GM21717 (cell line): Measurements from ENCODE around the gene ZDHHC21.

Experiments used
- ATAC-seq: cut with Tn5 transposase; IDR thresholded peaks from one replicate; pipeline ENCODE4 v1.9.1; 2021; ENCODE audit warnings: mild to moderate bottlenecking, moderate library complexity; ENCODE audit not compliant: unreplicated experiment

Gene ZDHHC21

GRCh38 chr9:14618836-14619420 is 74.3 kb downstream of the ZDHHC21 start:
- ATAC-seq, result no peak

- ATAC-seq, result peak; percentile 77
Measured at GRCh38 chr9:14616188-14616982, 76.8 kb downstream of the ZDHHC21 start.

- no peak for ATAC-seq
Measured at GRCh38 chr9:14608540-14608939, 84.7 kb downstream of the ZDHHC21 start.

- ATAC-seq, result no peak
Measured at GRCh38 chr9:14597171-14597799, 95.9 kb downstream of the ZDHHC21 start.

GRCh38 chr9:14593406-14593805 is 99.8 kb downstream of the ZDHHC21 start:
- ATAC-seq, result no peak

GRCh38 chr9:14591411-14591810 is 101.8 kb downstream of the ZDHHC21 start:
- ATAC-seq, result no peak

GRCh38 chr9:14585730-14586473 is 107.3 kb downstream of the ZDHHC21 start:
- ATAC-seq, result peak; percentile 100

- ATAC-seq, result no peak
Measured at GRCh38 chr9:14584571-14584970, 108.7 kb downstream of the ZDHHC21 start.

GRCh38 chr9:14578030-14578429 is 115.2 kb downstream of the ZDHHC21 start:
- ATAC-seq, result no peak

- ATAC-seq, result no peak
Measured at GRCh38 chr9:14574173-14574572, 119.1 kb downstream of the ZDHHC21 start.

GRCh38 chr9:14573319-14573718 is 119.9 kb downstream of the ZDHHC21 start:
- ATAC-seq, result no peak

GRCh38 chr9:14565352-14566016 is 127.7 kb downstream of the ZDHHC21 start:
- no peak for ATAC-seq

- no peak for ATAC-seq
Measured at GRCh38 chr9:14563902-14564624, 129.2 kb downstream of the ZDHHC21 start.

- no peak for ATAC-seq
Measured at GRCh38 chr9:14561929-14562405, 131.3 kb downstream of the ZDHHC21 start.
